ENCODE results near the gene CYP1A2.
A peak's percentile ranks its signal among the peaks of the same experiment; 100 is the strongest.
"Not testable (repeated sequence)": the region's sequence is repeated elsewhere in the genome, so short reads cannot be mapped to it uniquely, and the experiment has no call there.

The CYP1A2 gene

DNA sequence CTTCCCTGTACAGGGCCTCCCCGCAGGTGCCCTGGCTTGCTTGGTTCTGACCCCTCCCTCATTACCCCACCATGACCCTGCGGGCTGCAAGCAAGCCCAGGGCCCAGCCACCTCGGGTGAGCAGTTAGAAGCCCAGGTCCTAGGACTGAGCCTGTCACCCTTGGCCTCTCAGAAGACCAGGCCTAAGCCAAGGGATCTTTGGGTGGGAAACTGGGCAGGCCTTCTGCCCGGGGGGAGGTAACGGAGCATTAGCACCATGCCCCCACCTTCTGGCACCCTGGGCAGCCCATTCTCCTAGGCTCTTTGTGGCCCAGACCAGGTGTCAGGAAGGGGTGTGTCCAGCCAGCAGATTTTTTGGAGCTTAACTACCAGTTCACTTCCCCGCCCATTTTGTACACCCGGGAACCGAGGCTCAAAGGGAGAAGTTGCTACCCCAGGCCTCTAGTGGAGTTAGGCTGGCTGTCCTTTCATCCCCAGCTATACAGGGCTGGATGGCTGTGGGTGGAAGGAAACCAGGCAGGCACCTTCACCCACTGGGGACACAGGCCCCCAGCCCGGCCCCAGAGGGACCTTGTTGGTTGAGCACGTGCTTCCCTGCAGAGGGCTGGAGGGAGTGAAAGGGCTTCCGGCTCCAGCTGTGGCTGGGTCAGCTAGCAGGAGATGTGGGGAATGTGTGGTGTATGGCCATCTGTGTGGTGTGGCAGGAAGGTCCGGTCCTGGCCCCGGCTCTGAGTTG, 34.6 kb downstream of the CYP1A2 start:
- H3K27me3 ChIP-seq (replicated peaks; ENCODE audit: control insufficient read depth, insufficient read depth, low read length, poor library complexity, severe bottlenecking) = no peaks in the 10 kb centered on the region
- no peaks in the 10 kb centered on the region for H3K36me3 ChIP-seq (ENCODE audit: control insufficient read depth, insufficient read depth, low read length)
- H3K27ac ChIP-seq (ENCODE audit: insufficient read depth, low read length, poor library complexity, severe bottlenecking) = peak overlapping the region; percentile 90
- H3K4me3 ChIP-seq (ENCODE audit: insufficient read depth, low read depth, low read length, poor library complexity, severe bottlenecking) = peak overlapping the region; percentile 99
- peaks cover 77% of the 10 kb centered on the region for H3K4me1 ChIP-seq (ENCODE audit: control insufficient read depth, insufficient read depth, low read length, poor library complexity, severe bottlenecking)
- no peak for DNase-seq
- H3K9me3 ChIP-seq (ENCODE audit: control insufficient read depth, low read length) = no peaks in the 10 kb centered on the region

DNA sequence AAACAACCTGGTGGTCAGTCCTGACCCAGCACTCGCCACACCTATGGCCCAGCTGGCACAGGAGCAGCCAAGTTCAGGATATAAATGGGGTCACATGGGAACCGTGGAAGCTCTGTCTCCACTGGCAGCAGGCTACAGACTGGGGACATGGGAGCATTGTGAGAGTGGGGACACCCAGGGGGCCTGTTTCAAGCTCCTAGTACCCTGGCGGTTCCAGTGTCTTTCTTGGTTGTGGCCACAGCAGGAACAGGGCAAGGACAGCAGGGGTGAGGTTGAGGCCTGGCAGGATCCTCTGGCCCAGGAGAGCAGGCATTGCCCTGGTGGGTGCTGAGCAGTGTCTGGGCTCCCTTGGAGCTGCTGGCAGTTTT, 35.1 kb downstream of the CYP1A2 start:
- Histone ChIP-seq H3K36me3 (ENCODE audit: control insufficient read depth, insufficient read depth, low read length) (no peaks in the 10 kb centered on the region), H3K4me3 (ENCODE audit: insufficient read depth, low read depth, low read length, poor library complexity, severe bottlenecking) (peak overlapping the region; percentile 99), H3K4me1 (ENCODE audit: control insufficient read depth, insufficient read depth, low read length, poor library complexity, severe bottlenecking) (peaks cover 77% of the 10 kb centered on the region), H3K27ac (ENCODE audit: insufficient read depth, low read length, poor library complexity, severe bottlenecking) (peak overlapping the region; percentile 90), H3K27me3 (replicated peaks; ENCODE audit: control insufficient read depth, insufficient read depth, low read length, poor library complexity, severe bottlenecking) (no peaks in the 10 kb centered on the region), H3K9me3 (ENCODE audit: control insufficient read depth, low read length) (no peaks in the 10 kb centered on the region)
- DNase-seq = no peak

DNA sequence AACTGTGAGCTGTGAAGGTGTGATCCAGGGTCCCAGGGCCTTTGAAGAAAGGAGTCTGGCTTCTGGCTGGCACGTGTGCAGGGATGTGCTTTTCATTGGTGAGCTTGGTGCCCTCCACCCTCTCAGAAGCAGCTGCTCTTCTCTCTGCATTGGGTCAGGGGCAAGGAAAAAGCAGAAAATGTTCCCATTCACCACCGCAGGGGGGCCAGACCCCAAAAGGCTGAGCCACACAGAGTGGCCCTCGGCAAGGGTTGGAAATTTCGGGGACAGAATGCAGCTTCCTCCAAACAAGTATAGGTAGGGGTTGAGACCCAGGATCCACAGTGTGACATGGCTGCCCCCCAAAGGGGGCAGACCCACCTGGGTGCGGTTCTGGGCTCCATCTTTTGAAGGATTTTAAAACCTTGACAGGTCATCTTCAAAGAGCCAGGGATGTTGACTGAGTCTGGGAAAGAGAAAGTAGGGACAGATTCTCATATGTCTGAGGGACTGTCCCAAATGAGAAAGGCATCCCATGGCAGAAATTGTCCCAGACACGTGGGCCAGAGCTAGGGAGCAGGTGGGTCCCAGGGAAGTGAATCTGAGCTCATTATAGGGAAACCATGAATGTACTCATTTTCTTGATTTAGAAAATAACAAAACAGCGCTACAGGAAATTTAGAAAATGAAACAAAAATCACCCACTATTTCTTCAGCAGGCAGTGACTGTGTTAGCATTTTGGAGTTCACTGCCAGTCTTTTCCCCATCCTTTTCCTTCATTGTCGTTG, 36.0 kb downstream of the CYP1A2 start:
- H3K4me3 ChIP-seq (ENCODE audit: insufficient read depth, low read depth, low read length, poor library complexity, severe bottlenecking) = peak overlapping the region; percentile 99
- no peaks in the 10 kb centered on the region for H3K36me3 ChIP-seq (ENCODE audit: control insufficient read depth, insufficient read depth, low read length)
- no peaks in the 10 kb centered on the region for H3K27me3 ChIP-seq (replicated peaks; ENCODE audit: control insufficient read depth, insufficient read depth, low read length, poor library complexity, severe bottlenecking)
- H3K4me1 ChIP-seq (ENCODE audit: control insufficient read depth, insufficient read depth, low read length, poor library complexity, severe bottlenecking) = peaks cover 83% of the 10 kb centered on the region
- DNase-seq = no peak
- peak overlapping the region; percentile 90 for H3K27ac ChIP-seq (ENCODE audit: insufficient read depth, low read length, poor library complexity, severe bottlenecking)
- H3K9me3 ChIP-seq (ENCODE audit: control insufficient read depth, low read length) = no peaks in the 10 kb centered on the region

DNA sequence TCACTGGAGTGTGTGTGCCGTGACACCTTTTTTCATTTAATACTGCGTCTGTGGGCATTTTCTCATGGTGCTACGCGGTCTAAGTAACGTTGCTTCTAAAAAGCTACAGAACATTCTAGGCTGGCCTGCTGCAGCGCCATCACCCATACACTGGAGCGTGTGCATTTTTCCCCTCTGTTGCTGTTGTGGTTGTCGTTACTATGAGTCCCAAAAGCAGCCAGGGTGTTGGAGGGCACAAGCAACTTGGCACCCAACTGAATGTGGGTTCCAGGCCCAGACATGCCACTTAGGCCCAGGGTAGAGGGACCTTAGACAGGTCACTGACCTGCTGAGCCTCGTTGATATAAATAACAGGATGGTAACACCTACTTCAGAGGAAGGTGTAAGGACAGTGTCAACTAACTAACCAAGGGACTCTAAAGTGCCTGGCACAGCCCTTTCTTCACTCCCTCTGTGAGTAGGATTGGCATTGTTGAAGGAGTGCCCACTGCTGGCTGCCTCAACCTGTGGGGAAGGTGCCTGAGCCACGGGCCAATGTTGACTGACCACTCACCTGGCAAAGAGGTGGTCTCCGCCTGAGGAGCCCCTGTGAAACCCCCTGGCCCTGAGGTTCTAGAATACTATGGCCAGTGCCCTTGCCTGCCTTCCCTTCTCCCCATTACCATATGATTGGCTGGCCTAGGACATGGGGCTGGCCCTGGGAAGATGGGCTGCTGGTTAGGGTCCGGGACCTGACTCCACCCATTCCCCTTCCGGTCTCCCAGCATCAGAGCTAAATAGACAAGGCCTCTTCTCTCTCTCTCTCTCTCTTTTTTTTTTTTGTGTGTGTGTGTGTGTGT, 36.8 kb downstream of the CYP1A2 start:
- no peak for DNase-seq
- no peaks in the 10 kb centered on the region for H3K36me3 ChIP-seq (ENCODE audit: control insufficient read depth, insufficient read depth, low read length)
- peaks cover 83% of the 10 kb centered on the region for H3K4me1 ChIP-seq (ENCODE audit: control insufficient read depth, insufficient read depth, low read length, poor library complexity, severe bottlenecking)
- no peaks in the 10 kb centered on the region for H3K9me3 ChIP-seq (ENCODE audit: control insufficient read depth, low read length)
- H3K27ac ChIP-seq (ENCODE audit: insufficient read depth, low read length, poor library complexity, severe bottlenecking) = peak overlapping the region; percentile 90
- H3K27me3 ChIP-seq (replicated peaks; ENCODE audit: control insufficient read depth, insufficient read depth, low read length, poor library complexity, severe bottlenecking) = no peaks in the 10 kb centered on the region
- peak overlapping the region; percentile 99 for H3K4me3 ChIP-seq (ENCODE audit: insufficient read depth, low read depth, low read length, poor library complexity, severe bottlenecking)

DNA sequence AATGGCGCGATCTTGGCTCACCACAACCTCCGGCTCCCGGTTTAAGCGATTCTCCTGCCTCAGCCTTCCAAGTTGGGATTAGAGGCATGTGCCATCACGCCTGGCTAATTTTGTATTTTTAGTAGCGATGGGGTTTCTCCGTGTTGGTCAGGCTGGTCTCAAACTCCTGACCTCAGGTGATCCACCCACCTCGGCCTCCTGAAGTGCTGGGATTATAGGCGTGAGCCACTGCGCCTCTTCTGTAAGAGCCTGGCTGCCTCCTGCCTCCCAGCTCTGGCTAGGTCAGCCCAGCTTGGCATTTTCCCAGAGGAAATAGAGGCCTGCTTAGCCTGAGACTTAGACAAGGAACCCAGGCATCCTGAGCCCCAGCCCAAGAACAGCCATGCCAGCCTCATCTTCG, 37.4 kb downstream of the CYP1A2 start:
- Histone ChIP-seq H3K27ac (ENCODE audit: insufficient read depth, low read length, poor library complexity, severe bottlenecking) (peak overlapping the region; percentile 90), H3K4me1 (ENCODE audit: control insufficient read depth, insufficient read depth, low read length, poor library complexity, severe bottlenecking) (peaks cover 83% of the 10 kb centered on the region), H3K4me3 (ENCODE audit: insufficient read depth, low read depth, low read length, poor library complexity, severe bottlenecking) (peak overlapping the region; percentile 99)
- H3K9me3 ChIP-seq (ENCODE audit: control insufficient read depth, low read length); H3K36me3 ChIP-seq (ENCODE audit: control insufficient read depth, insufficient read depth, low read length); H3K27me3 ChIP-seq (replicated peaks; ENCODE audit: control insufficient read depth, insufficient read depth, low read length, poor library complexity, severe bottlenecking); DNase-seq: not testable (repeated sequence)

DNA sequence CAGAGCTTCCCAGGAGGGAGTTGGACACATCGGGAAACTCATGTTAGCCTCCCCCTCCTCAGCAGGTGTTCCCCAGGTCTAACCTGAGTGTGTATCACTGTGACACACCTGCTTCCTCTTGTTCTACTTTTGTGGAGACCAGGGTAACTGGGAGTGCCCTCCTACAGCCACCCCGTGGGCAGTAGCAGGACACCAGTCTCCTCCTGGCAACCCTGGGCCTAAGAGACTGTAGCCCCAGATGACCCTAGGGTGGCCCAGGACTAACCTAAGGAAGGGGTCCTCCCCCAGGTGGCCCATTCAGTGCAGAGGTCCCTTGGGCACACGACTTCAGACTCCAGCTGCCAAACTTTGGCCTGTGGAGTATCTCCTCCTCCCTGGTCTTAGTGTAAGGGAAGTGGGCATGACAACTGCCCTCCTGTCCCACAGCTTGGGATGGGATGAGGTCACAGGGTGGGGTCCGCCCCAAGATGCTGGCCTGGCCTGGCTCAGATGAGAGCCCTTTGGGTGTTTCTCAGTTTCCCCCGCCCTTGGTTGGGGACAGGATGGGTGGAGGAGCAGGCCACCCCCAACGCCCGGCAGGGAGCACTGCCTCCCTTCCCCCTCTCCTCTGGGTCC, 38.0 kb downstream of the CYP1A2 start:
- H3K36me3 ChIP-seq (ENCODE audit: control insufficient read depth, insufficient read depth, low read length) = no peaks in the 10 kb centered on the region
- DNase-seq = no peak
- peaks cover 82% of the 10 kb centered on the region for H3K4me1 ChIP-seq (ENCODE audit: control insufficient read depth, insufficient read depth, low read length, poor library complexity, severe bottlenecking)
- peak overlapping the region; percentile 90 for H3K27ac ChIP-seq (ENCODE audit: insufficient read depth, low read length, poor library complexity, severe bottlenecking)
- H3K27me3 ChIP-seq (replicated peaks; ENCODE audit: control insufficient read depth, insufficient read depth, low read length, poor library complexity, severe bottlenecking) = no peaks in the 10 kb centered on the region
- H3K4me3 ChIP-seq (ENCODE audit: insufficient read depth, low read depth, low read length, poor library complexity, severe bottlenecking) = peak overlapping the region; percentile 99
- H3K9me3 ChIP-seq (ENCODE audit: control insufficient read depth, low read length) = no peaks in the 10 kb centered on the region

DNA sequence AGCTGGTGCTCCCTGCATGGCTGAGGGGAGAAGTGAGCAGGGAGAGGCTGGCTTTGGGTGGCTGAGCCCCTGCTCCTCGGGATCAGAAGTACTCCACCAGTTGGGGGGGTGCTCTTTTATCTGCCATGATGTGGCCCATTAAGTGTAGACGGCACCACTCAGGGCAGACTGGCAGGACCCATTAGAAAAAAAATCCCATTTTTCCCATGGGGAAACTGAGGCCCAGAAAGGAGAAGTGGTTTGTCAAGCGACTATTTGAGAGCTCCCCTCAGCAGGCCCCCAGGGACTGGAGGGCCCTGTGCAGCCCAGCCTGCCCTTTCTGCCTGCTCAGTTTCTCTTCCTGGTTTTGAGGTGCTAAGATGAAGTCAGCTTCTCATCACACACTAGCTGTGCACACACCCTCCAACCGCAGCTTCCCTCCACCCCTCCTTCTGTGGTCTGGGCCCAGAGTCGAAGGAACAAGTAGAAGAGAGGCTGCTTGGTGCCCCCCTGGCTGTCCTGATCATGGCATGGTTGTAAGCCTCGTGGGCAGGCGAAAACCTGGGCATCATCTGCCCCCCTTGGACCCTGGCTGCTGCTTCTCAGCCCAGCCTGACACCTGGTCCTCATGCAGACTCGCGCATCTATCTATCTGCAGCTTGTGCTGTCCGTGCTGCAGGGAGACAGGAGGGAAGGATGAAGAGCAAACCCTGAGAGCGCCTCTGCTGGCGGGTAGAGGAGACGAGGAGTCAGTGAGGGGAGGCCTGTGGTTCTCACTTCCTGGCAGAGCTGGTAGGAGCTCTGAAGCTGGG, 38.8 kb downstream of the CYP1A2 start:
- H3K4me1 ChIP-seq (ENCODE audit: control insufficient read depth, insufficient read depth, low read length, poor library complexity, severe bottlenecking) = peaks cover 90% of the 10 kb centered on the region
- peak overlapping the region; percentile 99 for H3K4me3 ChIP-seq (ENCODE audit: insufficient read depth, low read depth, low read length, poor library complexity, severe bottlenecking)
- H3K27me3 ChIP-seq (replicated peaks; ENCODE audit: control insufficient read depth, insufficient read depth, low read length, poor library complexity, severe bottlenecking) = no peaks in the 10 kb centered on the region
- no peaks in the 10 kb centered on the region for H3K9me3 ChIP-seq (ENCODE audit: control insufficient read depth, low read length)
- H3K27ac ChIP-seq (ENCODE audit: insufficient read depth, low read length, poor library complexity, severe bottlenecking) = peak overlapping the region; percentile 90
- H3K36me3 ChIP-seq (ENCODE audit: control insufficient read depth, insufficient read depth, low read length) = no peaks in the 10 kb centered on the region
- DNase-seq = peak; percentile 88 to 92 (median 88)

DNA sequence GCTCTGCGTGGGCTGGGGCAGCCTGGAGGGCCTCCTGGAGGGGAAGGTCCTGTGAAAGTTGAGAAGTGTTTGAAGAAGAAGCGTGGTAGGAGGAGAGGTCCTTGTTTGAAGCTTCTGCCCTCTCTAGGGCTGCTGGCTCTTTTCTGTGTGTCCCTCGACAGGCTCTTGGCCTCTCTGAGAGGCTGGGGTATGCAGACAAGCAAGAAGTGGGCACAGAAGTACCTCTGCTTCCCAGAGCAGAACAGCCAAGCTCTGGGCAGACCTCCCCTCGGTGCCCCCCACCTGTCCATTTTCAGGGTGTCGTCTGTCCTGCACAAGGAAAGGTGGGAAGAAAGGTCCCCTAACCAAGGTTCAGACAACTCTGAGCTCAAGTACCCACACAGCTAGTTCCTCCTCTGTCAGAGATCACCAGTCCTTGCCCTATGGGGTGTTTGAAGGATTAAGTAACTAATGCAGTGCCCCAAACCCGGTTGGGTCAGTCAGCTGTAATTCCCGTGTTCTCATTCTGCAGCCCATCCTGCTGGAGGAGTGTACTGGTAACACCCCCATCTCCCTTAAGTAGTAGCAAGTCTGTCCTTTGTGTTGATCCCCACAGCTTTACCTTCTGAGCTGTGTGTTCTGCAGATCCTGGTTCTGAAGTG, 39.5 kb downstream of the CYP1A2 start:
- no peak for DNase-seq
- H3K36me3 ChIP-seq (ENCODE audit: control insufficient read depth, insufficient read depth, low read length) = no peaks in the 10 kb centered on the region
- H3K4me1 ChIP-seq (ENCODE audit: control insufficient read depth, insufficient read depth, low read length, poor library complexity, severe bottlenecking) = peaks cover 97% of the 10 kb centered on the region
- no peaks in the 10 kb centered on the region for H3K9me3 ChIP-seq (ENCODE audit: control insufficient read depth, low read length)
- H3K27ac ChIP-seq (ENCODE audit: insufficient read depth, low read length, poor library complexity, severe bottlenecking) = peak overlapping the region; percentile 90
- H3K27me3 ChIP-seq (replicated peaks; ENCODE audit: control insufficient read depth, insufficient read depth, low read length, poor library complexity, severe bottlenecking) = no peaks in the 10 kb centered on the region
- H3K4me3 ChIP-seq (ENCODE audit: insufficient read depth, low read depth, low read length, poor library complexity, severe bottlenecking) = peak overlapping the region; percentile 99

DNA sequence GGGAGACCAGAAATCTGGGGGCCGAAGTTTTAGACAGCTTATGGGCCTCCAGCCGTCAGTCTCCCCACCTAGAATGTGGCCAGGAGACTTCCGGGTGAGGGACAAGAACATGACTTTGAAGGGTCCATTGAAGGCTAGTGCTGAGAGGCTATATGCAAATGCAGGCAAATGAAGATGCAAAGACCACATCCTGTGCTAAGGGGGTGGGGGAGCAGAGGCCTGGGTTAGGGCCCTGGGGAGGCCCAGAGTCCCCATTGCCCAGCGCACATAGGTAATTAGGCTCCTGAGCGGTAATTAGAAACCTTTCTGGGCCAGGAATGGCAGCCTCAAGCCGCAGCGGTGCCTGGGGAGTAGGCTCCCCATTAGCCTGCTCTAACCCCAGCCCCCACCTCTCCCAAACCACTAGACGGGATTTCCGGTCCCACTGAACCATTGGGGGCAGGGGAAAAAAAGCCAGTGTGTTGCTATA, 40.1 kb downstream of the CYP1A2 start:
- H3K4me3 ChIP-seq (ENCODE audit: insufficient read depth, low read depth, low read length, poor library complexity, severe bottlenecking) = peak overlapping the region; percentile 99
- no peaks in the 10 kb centered on the region for H3K9me3 ChIP-seq (ENCODE audit: control insufficient read depth, low read length)
- no peaks in the 10 kb centered on the region for H3K27me3 ChIP-seq (replicated peaks; ENCODE audit: control insufficient read depth, insufficient read depth, low read length, poor library complexity, severe bottlenecking)
- no peaks in the 10 kb centered on the region for H3K36me3 ChIP-seq (ENCODE audit: control insufficient read depth, insufficient read depth, low read length)
- peak overlapping the region; percentile 90 for H3K27ac ChIP-seq (ENCODE audit: insufficient read depth, low read length, poor library complexity, severe bottlenecking)
- H3K4me1 ChIP-seq (ENCODE audit: control insufficient read depth, insufficient read depth, low read length, poor library complexity, severe bottlenecking) = peaks cover 97% of the 10 kb centered on the region
- peak; percentile 55 to 59 (median 56) for DNase-seq

Data from effector memory CD4-positive, alpha-beta T cell (primary cell).